GM19035 (cell line): ENCODE results near the gene FRMD6.
"Not testable (repeated sequence)": the region's sequence is repeated elsewhere in the genome, so short reads cannot be mapped to it uniquely, and the experiment has no call there.

ENCODE experiments used
- ATAC-seq: cut with Tn5 transposase; IDR thresholded peaks from one replicate; pipeline ENCODE4 v1.9.1; 2021; ENCODE audit not compliant: unreplicated experiment

The FRMD6 gene

DNA sequence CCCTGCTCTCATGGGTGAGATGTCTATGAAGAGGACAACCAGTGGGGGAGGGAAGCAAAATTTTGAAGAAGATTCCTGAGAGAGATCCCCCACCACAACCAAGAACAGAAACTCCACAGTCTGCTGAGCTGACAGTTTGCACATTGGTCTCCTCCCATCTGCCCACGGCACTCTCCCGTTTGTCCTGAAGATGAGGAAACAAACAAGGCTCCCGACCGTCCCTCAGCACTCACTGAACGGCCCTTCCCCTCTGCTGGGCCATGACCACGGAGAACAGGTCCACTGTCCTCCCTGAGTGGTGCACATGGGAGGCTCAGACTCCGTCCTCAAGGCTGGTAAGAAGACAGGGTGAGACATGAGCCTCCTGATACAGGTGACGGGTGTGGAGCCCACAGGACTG lies 114.9 kb downstream of the FRMD6 start:
- ATAC-seq, result not testable (repeated sequence)

GRCh38 chr14:51769261-51769660 lies 117.6 kb downstream of the FRMD6 start:
- not testable (repeated sequence) for ATAC-seq

GRCh38 chr14:51774209-51774608 lies 122.5 kb downstream of the FRMD6 start:
- ATAC-seq, result no peak

DNA sequence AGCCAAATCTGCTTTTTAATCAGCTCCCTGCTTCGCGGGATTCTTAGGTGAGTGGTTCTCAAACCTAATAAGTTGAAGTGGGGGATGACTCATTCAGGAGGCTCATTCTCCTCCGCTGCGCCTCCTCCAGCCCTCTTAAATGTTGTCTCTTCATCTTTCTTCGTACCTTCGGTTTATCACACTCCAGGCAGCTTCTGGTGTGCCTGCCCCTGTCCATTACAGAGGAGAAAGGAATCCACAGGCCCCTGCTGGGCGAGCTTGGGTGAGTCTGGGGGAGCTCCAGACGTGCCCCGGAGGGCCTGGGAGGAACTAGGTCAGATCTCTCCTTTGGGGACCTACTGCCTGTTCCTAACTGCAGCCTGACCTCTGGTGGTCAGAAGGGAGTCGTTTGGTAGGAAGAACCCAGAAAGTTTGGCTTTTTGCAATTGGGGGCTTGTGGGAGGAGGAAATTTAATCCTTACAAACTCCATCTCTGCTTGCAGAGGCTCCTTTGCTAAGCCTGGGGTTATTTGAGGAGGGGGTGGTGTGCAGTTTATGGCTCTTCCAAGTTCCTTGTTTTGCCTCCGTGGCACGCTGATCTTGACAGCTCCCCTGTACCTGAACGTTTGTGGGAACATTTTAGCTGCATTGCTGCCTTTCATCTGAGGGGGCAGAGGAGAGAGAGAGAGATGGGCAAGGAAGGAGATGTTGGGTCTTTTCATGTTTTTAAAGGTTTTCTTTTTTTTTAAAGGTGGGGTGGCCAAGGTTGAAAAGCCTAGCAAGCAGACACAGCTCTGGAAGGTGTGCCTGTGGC lies 124.6 kb downstream of the FRMD6 start:
- ATAC-seq, result no peak

- no peak for ATAC-seq
Observed at GRCh38 chr14:51780006-51780692, 128.4 kb downstream of the FRMD6 start.
